ENCODE results near the gene KATNB1.

KATNB1 gene

DNA sequence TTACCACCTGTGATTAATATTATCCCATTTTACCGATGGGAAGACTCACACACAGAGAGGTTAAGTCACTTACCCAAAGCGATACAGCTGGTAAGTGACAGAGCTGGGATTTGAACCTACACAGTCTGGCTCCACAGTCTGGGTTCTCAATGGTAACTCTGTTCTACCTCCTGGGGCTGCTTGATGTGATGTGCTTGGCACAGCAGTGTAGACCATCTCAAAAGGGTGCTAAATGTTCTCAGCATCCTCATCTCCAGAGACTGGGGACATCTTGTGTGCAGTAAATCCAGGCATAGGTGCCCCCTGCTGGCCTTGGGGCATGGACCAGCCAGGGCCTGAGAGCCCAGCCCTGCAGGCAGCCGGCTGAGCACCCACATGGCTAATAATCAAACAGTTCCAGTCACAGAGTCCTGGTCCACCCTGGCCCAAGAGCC lies 15.4 kb upstream of the KATNB1 start:
- Histone ChIP-seq H3K4me3 (ENCODE audit: low read length) (no peak overlapping the region), H3K9me3 (replicated peaks; ENCODE audit: low read length) (no peaks in the 10 kb centered on the region), H3K9ac (ENCODE audit: low read depth, low read length) (no peak overlapping the region), H3K4me1 (ENCODE audit: control insufficient read depth, insufficient read depth, low read length) (no peaks in the 10 kb centered on the region), H3K27me3 (ENCODE audit: control insufficient read depth, insufficient read depth, low read length) (peaks cover 23% of the 10 kb centered on the region), H3K36me3 (ENCODE audit: insufficient read depth, low read length) (no peaks in the 10 kb centered on the region), H3K4me2 (ENCODE audit: low read length) (no peak overlapping the region)

GRCh38 chr16:57721356-57722209 lies 14.0 kb upstream of the KATNB1 start:
- no peaks in the 10 kb centered on the region for H3K36me3 ChIP-seq (ENCODE audit: insufficient read depth, low read length)
- no peaks in the 10 kb centered on the region for H3K4me1 ChIP-seq (ENCODE audit: control insufficient read depth, insufficient read depth, low read length)
- H3K9ac ChIP-seq (ENCODE audit: low read depth, low read length) = no peak overlapping the region
- H3K4me3 ChIP-seq (ENCODE audit: low read length) = no peak overlapping the region
- peaks cover 23% of the 10 kb centered on the region for H3K27me3 ChIP-seq (ENCODE audit: control insufficient read depth, insufficient read depth, low read length)
- no peak overlapping the region for H3K4me2 ChIP-seq (ENCODE audit: low read length)
- no peaks in the 10 kb centered on the region for H3K9me3 ChIP-seq (replicated peaks; ENCODE audit: low read length)

GRCh38 chr16:57722210-57722499 lies 13.4 kb upstream of the KATNB1 start:
- no peak overlapping the region for H3K9ac ChIP-seq (ENCODE audit: low read depth, low read length)

GRCh38 chr16:57722651-57723050 lies 12.9 kb upstream of the KATNB1 start:
- Histone ChIP-seq H3K4me3 (ENCODE audit: low read length) (no peak overlapping the region), H3K27me3 (ENCODE audit: control insufficient read depth, insufficient read depth, low read length) (peaks cover 25% of the 10 kb centered on the region), H3K9me3 (replicated peaks; ENCODE audit: low read length) (no peaks in the 10 kb centered on the region), H3K4me2 (ENCODE audit: low read length) (no peak overlapping the region), H3K9ac (ENCODE audit: low read depth, low read length) (no peak overlapping the region), H3K4me1 (ENCODE audit: control insufficient read depth, insufficient read depth, low read length) (no peaks in the 10 kb centered on the region), H3K36me3 (ENCODE audit: insufficient read depth, low read length) (no peaks in the 10 kb centered on the region)

More at GRCh38 chr16:57722210-57722499, 13.4 kb upstream of the KATNB1 start:
- Histone ChIP-seq H3K4me3 (ENCODE audit: low read length) (no peak overlapping the region), H3K36me3 (ENCODE audit: insufficient read depth, low read length) (no peaks in the 10 kb centered on the region), H3K4me1 (ENCODE audit: control insufficient read depth, insufficient read depth, low read length) (no peaks in the 10 kb centered on the region), H3K4me2 (ENCODE audit: low read length) (no peak overlapping the region), H3K9me3 (replicated peaks; ENCODE audit: low read length) (no peaks in the 10 kb centered on the region), H3K27me3 (ENCODE audit: control insufficient read depth, insufficient read depth, low read length) (peaks cover 22% of the 10 kb centered on the region)

GRCh38 chr16:57723170-57723569 lies 12.4 kb upstream of the KATNB1 start:
- H3K4me3 ChIP-seq (ENCODE audit: low read length) = no peak overlapping the region
- no peaks in the 10 kb centered on the region for H3K4me1 ChIP-seq (ENCODE audit: control insufficient read depth, insufficient read depth, low read length)
- no peak overlapping the region for H3K4me2 ChIP-seq (ENCODE audit: low read length)
- H3K27me3 ChIP-seq (ENCODE audit: control insufficient read depth, insufficient read depth, low read length) = peaks cover 22% of the 10 kb centered on the region
- no peaks in the 10 kb centered on the region for H3K36me3 ChIP-seq (ENCODE audit: insufficient read depth, low read length)
- H3K9ac ChIP-seq (ENCODE audit: low read depth, low read length) = no peak overlapping the region
- no peaks in the 10 kb centered on the region for H3K9me3 ChIP-seq (replicated peaks; ENCODE audit: low read length)

- no peaks in the 10 kb centered on the region for H3K4me1 ChIP-seq (ENCODE audit: control insufficient read depth, insufficient read depth, low read length)
- no peaks in the 10 kb centered on the region for H3K9me3 ChIP-seq (replicated peaks; ENCODE audit: low read length)
- H3K36me3 ChIP-seq (ENCODE audit: insufficient read depth, low read length) = no peaks in the 10 kb centered on the region
- no peak overlapping the region for H3K4me3 ChIP-seq (ENCODE audit: low read length)
- H3K27me3 ChIP-seq (ENCODE audit: control insufficient read depth, insufficient read depth, low read length) = peaks cover 14% of the 10 kb centered on the region
- H3K4me2 ChIP-seq (ENCODE audit: low read length) = no peak overlapping the region
- no peak overlapping the region for H3K9ac ChIP-seq (ENCODE audit: low read depth, low read length)
Measured at GRCh38 chr16:57724531-57724930, 11.0 kb upstream of the KATNB1 start.

GRCh38 chr16:57725151-57725550 lies 10.4 kb upstream of the KATNB1 start:
- H3K4me1 ChIP-seq (ENCODE audit: control insufficient read depth, insufficient read depth, low read length) = no peaks in the 10 kb centered on the region
- no peaks in the 10 kb centered on the region for H3K9me3 ChIP-seq (replicated peaks; ENCODE audit: low read length)

GRCh38 chr16:57725554-57725953 lies 10.0 kb upstream of the KATNB1 start:
- no peaks in the 10 kb centered on the region for H3K36me3 ChIP-seq (ENCODE audit: insufficient read depth, low read length)
- no peaks in the 10 kb centered on the region for H3K9me3 ChIP-seq (replicated peaks; ENCODE audit: low read length)
- H3K4me1 ChIP-seq (ENCODE audit: control insufficient read depth, insufficient read depth, low read length) = no peaks in the 10 kb centered on the region
- H3K27me3 ChIP-seq (ENCODE audit: control insufficient read depth, insufficient read depth, low read length) = peaks cover 14% of the 10 kb centered on the region
- no peak overlapping the region for H3K4me2 ChIP-seq (ENCODE audit: low read length)
- H3K9ac ChIP-seq (ENCODE audit: low read depth, low read length) = no peak overlapping the region
- H3K4me3 ChIP-seq (ENCODE audit: low read length) = no peak overlapping the region

More at GRCh38 chr16:57725151-57725550, 10.4 kb upstream of the KATNB1 start:
- H3K9ac ChIP-seq (ENCODE audit: low read depth, low read length) = no peak overlapping the region
- H3K36me3 ChIP-seq (ENCODE audit: insufficient read depth, low read length) = no peaks in the 10 kb centered on the region
- peaks cover 14% of the 10 kb centered on the region for H3K27me3 ChIP-seq (ENCODE audit: control insufficient read depth, insufficient read depth, low read length)
- H3K4me3 ChIP-seq (ENCODE audit: low read length) = no peak overlapping the region
- H3K4me2 ChIP-seq (ENCODE audit: low read length) = no peak overlapping the region

DNA sequence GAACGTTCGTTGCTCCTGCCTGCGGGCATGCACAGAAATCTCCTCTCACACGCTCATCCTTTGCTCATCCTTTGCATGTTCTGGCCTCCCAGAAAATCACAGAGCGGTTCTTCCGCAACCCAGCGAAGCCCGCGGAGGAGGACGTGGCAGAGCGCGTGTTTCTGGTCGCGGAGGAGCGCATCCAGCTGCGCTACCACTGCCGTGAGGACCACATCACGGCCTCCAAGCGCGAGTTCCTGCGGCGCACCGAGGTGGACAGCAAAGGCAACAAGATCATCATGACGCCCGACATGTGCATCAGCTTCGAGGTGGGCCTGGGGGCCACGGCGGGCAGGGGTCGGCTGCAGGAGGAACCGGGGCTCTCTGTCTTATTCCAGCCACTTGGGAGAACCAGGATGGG lies 9.6 kb upstream of the KATNB1 start:
- Histone ChIP-seq H3K4me3 (ENCODE audit: low read length) (no peak overlapping the region), H3K4me1 (ENCODE audit: control insufficient read depth, insufficient read depth, low read length) (no peaks in the 10 kb centered on the region), H3K4me2 (ENCODE audit: low read length) (no peak overlapping the region), H3K9me3 (replicated peaks; ENCODE audit: low read length) (no peaks in the 10 kb centered on the region), H3K27me3 (ENCODE audit: control insufficient read depth, insufficient read depth, low read length) (peaks cover 14% of the 10 kb centered on the region), H3K36me3 (ENCODE audit: insufficient read depth, low read length) (no peaks in the 10 kb centered on the region), H3K9ac (ENCODE audit: low read depth, low read length) (no peak overlapping the region)

- Histone ChIP-seq H3K4me3 (ENCODE audit: low read length) (no peak overlapping the region), H3K36me3 (ENCODE audit: insufficient read depth, low read length) (no peaks in the 10 kb centered on the region), H3K9ac (ENCODE audit: low read depth, low read length) (no peak overlapping the region), H3K4me1 (ENCODE audit: control insufficient read depth, insufficient read depth, low read length) (peaks cover 2% of the 10 kb centered on the region), H3K4me2 (ENCODE audit: low read length) (no peak overlapping the region), H3K9me3 (replicated peaks; ENCODE audit: low read length) (no peaks in the 10 kb centered on the region), H3K27me3 (ENCODE audit: control insufficient read depth, insufficient read depth, low read length) (peaks cover 14% of the 10 kb centered on the region)
Measured at GRCh38 chr16:57726433-57726947, 9.1 kb upstream of the KATNB1 start.

DNA sequence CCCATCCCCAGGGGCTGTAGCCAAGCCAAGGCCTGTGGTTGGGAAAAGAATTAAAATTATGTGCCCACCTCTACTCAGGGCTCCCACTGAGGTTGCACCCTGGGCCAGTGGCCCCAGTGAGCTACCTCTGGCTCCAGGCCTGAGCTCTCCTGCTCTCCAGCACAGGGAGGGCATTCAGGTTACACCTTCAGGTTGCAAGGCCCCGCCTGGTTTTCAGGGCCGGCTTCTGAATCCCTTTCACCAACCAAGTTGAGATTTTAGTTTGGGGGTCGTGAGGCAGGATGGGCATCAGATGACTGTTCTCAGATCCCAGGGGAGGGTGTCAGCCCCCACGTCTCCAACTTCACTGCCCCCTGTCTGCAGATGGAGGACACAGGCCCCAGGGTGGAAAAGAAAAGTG lies 8.0 kb upstream of the KATNB1 start:
- Histone ChIP-seq H3K9me3 (replicated peaks; ENCODE audit: low read length) (no peaks in the 10 kb centered on the region), H3K36me3 (ENCODE audit: insufficient read depth, low read length) (no peaks in the 10 kb centered on the region), H3K4me1 (ENCODE audit: control insufficient read depth, insufficient read depth, low read length) (peaks cover 3% of the 10 kb centered on the region), H3K4me3 (ENCODE audit: low read length) (no peak overlapping the region), H3K9ac (ENCODE audit: low read depth, low read length) (no peak overlapping the region), H3K27me3 (ENCODE audit: control insufficient read depth, insufficient read depth, low read length) (peaks cover 14% of the 10 kb centered on the region), H3K4me2 (ENCODE audit: low read length) (no peak overlapping the region)

All from skeletal muscle satellite cell (primary cell).